PC-9 (cell line): ENCODE results near the gene RPS29. TPM values are rescaled to one million over a fixed set of nuclear protein-coding genes. Genes with fewer than 3 reads are reported as not detected.

Experiments
- BruUV-seq: library from RNA; stranded (reverse); fragments of 400-500 nt; replicated peaks from 2 replicates; lab custom pipeline; 2021; lab: Mats Ljungman, UMichigan
- CTCF ChIA-PET: fragments of 300-600 bp; sonication (Branson Sonifier 250); formaldehyde crosslinking; loops from one replicate; lab custom pipeline; 2022; ENCODE audit warnings: antibody characterized with exemption; lab: Charles Lee
- POLR2A ChIA-PET: fragments of 300-600 bp; sonication (Branson Sonifier 250); formaldehyde crosslinking; loops from one replicate; lab custom pipeline; 2022; ENCODE audit warnings: antibody characterized with exemption; ENCODE audit not compliant: unreplicated experiment; lab: Charles Lee
- DNase-seq, 2 experiments: peaks; one replicate each; pipeline versions ENCODE4 v3.0.0 to v3.0.0-alpha.2; 2015 to 2022; ENCODE audit warnings: mixed read lengths in 1 of 2
- H2AFZ ChIP-seq: fragments of 200-600 bp; sonication (generic); 2 replicates; pipeline ENCODE4 v1.8.1; 2017; ENCODE audit warnings: antibody characterized with exemption
- H3F3A ChIP-seq: fragments of 200-600 bp; sonication (generic); 2 replicates; pipeline ENCODE4 v1.8.1; 2017; ENCODE audit warnings: antibody characterized with exemption, mild to moderate bottlenecking, low read depth; ENCODE audit not compliant: insufficient read depth
- H3K27ac ChIP-seq: fragments of 200-600 bp; sonication (generic); 2 replicates; pipeline ENCODE4 v1.6.1; 2016; ENCODE audit warnings: mixed run types
- H3K27me3 ChIP-seq: fragments of 200-600 bp; sonication (generic); 2 replicates; pipeline ENCODE4 v1.6.1; 2016; ENCODE audit warnings: low read depth, mixed run types; ENCODE audit not compliant: insufficient read depth
- H3K36me3 ChIP-seq: fragments of 200-600 bp; sonication (generic); 2 replicates; pipeline ENCODE4 v1.6.1; 2016; ENCODE audit warnings: low read depth, mixed run types
- H3K4me1 ChIP-seq: fragments of 200-600 bp; sonication (generic); replicated peaks from 2 replicates; pipeline ENCODE4 v1.6.1; 2016; ENCODE audit warnings: mixed run types; ENCODE audit not compliant: insufficient read depth
- H3K4me2 ChIP-seq: fragments of 200-600 bp; sonication (generic); 2 replicates; pipeline ENCODE4 v1.6.1; 2017; ENCODE audit warnings: mixed run types
- H3K4me3 ChIP-seq: fragments of 200-600 bp; sonication (generic); 2 replicates; pipeline ENCODE4 v1.6.1; 2016; ENCODE audit warnings: mixed run types
- H3K79me2 ChIP-seq: fragments of 200-600 bp; sonication (generic); 2 replicates; pipeline ENCODE4 v1.6.1; 2017; ENCODE audit warnings: low read depth, mixed run types
- H3K9me2 ChIP-seq: fragments of 200-600 bp; sonication (generic); 2 replicates; pipeline ENCODE4 v1.8.1; 2017; ENCODE audit warnings: mild to moderate bottlenecking; ENCODE audit not compliant: insufficient read depth
- H3K9me3 ChIP-seq: fragments of 200-600 bp; sonication (generic); 2 replicates; pipeline ENCODE4 v1.8.1; 2016; ENCODE audit warnings: low read depth; ENCODE audit not compliant: insufficient read depth
- H4K20me1 ChIP-seq: fragments of 200-600 bp; sonication (generic); 2 replicates; pipeline ENCODE4 v1.8.1; 2017; ENCODE audit not compliant: insufficient read depth
- CTCF ChIP-seq: fragments of 200-600 bp; sonication (generic); conservative IDR thresholded peaks from 2 replicates; pipeline ENCODE4 v1.6.1; 2017; ENCODE audit warnings: mixed run types, antibody characterized with exemption, mild to moderate bottlenecking, moderate library complexity
- EZH2 ChIP-seq: fragments of 200-600 bp; sonication (generic); IDR thresholded peaks from 2 replicates; pipeline ENCODE4 v1.8.0; 2017; ENCODE audit warnings: antibody characterized with exemption, low read depth
- intact Hi-C: fragments of 100-400 bp; cut with micrococcal nuclease; formaldehyde crosslinking; loops from one replicate; pipeline ENCODE4 v1.10.0; 2022; ENCODE audit not compliant: unreplicated experiment
- total RNA-seq: library from RNA; stranded (reverse); gene quantifications from 2 replicates; pipeline ENCODE4 v1.2.3, GENCODE V29; 2021

RPS29 gene
- total RNA-seq, 1 experiment from 2014 or later = 1,294 TPM

GRCh38 chr14:49551569-49551968 is 34.6 kb downstream of the RPS29 start:
- peaks cover 22% of the 10 kb centered on the region for H3K4me1 ChIP-seq
- no peaks in the 10 kb centered on the region for H3F3A ChIP-seq
- H3K4me2 ChIP-seq = no peak overlapping the region
- no peak overlapping the region for H2AFZ ChIP-seq
- no peak overlapping the region for H3K4me3 ChIP-seq
- no peak overlapping the region for H3K27ac ChIP-seq
- no peaks in the 10 kb centered on the region for H3K9me2 ChIP-seq
- H4K20me1 ChIP-seq = no peaks in the 10 kb centered on the region
- ChIA-PET CTCF (interaction anchor here (1.4 kb wide), 1 partner anchor 81 kb away, joined by 3 read pairs; no protein-coding TSS in a partner anchor), POLR2A (interaction anchor here (0.6 kb wide), 1 partner anchor 49 kb away, joined by 6 read pairs; no protein-coding TSS in a partner anchor)
- no TSS peak for BruUV-seq
- intact Hi-C loops = loop anchor here (2.0 kb wide), 1 partner anchor 89 kb away; no protein-coding TSS in a partner anchor
- H3K36me3 ChIP-seq = no peaks in the 10 kb centered on the region
- H3K9me3 ChIP-seq = no peaks in the 10 kb centered on the region
- H3K79me2 ChIP-seq = no peaks in the 10 kb centered on the region
- no peak for TF ChIP-seq CTCF
- TF ChIP-seq EZH2 = no peak
- no peak for DNase-seq
- no peaks in the 10 kb centered on the region for H3K27me3 ChIP-seq

- CTCF ChIA-PET = interaction anchor here (0.5 to 2.2 kb wide), 7 partner anchors 47 to 1197 kb away, joined by 3 to 41 read pairs (median 7); no protein-coding TSS in a partner anchor
Observed at GRCh38 chr14:49550286-49551184, 35.6 kb downstream of the RPS29 start.

More at GRCh38 chr14:49550286-49551184, 35.6 kb downstream of the RPS29 start:
- BruUV-seq = no TSS peak
- intact Hi-C loops = loop anchor here (2.0 kb wide), 1 partner anchor 88 kb away; no protein-coding TSS in a partner anchor
- no peak overlapping the region for H3K4me2 ChIP-seq
- no peak overlapping the region for H3K4me3 ChIP-seq
- peak in 1 of 2 experiments; percentile 54 for DNase-seq
- no peaks in the 10 kb centered on the region for H3K79me2 ChIP-seq
- no peaks in the 10 kb centered on the region for H3K27me3 ChIP-seq
- H3K27ac ChIP-seq = peak overlapping the region; percentile 28; the same call in 1 of the 2 replicates
- no peak overlapping the region for H2AFZ ChIP-seq
- no peaks in the 10 kb centered on the region for H4K20me1 ChIP-seq
- POLR2A ChIA-PET = interaction anchor here (0.7 to 0.9 kb wide), 3 partner anchors 52 to 444 kb away, joined by 5 to 8 read pairs (median 6); no protein-coding TSS in a partner anchor
- no peaks in the 10 kb centered on the region for H3K9me3 ChIP-seq
- no peaks in the 10 kb centered on the region for H3F3A ChIP-seq
- H3K9me2 ChIP-seq = no peaks in the 10 kb centered on the region
- H3K36me3 ChIP-seq = no peaks in the 10 kb centered on the region
- TF ChIP-seq CTCF (peak; percentile 73), EZH2 (no peak)
- peaks cover 22% of the 10 kb centered on the region for H3K4me1 ChIP-seq
